ENCODE data around the gene AADACL2.

AADACL2 gene, protein sequence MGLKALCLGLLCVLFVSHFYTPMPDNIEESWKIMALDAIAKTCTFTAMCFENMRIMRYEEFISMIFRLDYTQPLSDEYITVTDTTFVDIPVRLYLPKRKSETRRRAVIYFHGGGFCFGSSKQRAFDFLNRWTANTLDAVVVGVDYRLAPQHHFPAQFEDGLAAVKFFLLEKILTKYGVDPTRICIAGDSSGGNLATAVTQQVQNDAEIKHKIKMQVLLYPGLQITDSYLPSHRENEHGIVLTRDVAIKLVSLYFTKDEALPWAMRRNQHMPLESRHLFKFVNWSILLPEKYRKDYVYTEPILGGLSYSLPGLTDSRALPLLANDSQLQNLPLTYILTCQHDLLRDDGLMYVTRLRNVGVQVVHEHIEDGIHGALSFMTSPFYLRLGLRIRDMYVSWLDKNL

DNA sequence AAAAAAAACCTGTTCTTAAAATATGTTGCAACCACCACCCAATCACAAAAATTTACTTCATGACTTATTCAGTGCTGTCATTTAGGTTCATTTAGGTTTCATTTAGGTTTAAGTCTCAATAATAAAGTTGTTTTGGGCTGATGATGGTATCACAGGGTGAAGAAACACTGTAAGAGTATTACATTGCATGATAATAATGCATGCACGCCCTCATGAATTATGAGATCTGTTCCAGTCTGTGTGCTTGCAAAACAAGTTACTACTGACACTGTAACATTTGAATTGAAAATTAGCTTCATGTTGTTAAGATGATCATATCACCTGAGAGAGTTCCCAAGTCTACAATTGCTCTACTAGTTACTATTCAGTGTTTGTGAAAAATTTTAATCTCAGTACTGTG lies at the start of gene AADACL2:
TSS of gene AADACL2 (plus strand) at position 315 of the 400 bp plus-strand sequence. CDS start 109 bp downstream, outside the sequence.
- in situ Hi-C loops (cut with MboI; ENCODE audit: low pct_unique_long_range_greater_than_20kb, low sequenced_read_pairs, unreplicated experiment): no loop called here
- no peak for DNase-seq (ENCODE audit: low spot score)
- TF ChIP-seq, protein P1, sequence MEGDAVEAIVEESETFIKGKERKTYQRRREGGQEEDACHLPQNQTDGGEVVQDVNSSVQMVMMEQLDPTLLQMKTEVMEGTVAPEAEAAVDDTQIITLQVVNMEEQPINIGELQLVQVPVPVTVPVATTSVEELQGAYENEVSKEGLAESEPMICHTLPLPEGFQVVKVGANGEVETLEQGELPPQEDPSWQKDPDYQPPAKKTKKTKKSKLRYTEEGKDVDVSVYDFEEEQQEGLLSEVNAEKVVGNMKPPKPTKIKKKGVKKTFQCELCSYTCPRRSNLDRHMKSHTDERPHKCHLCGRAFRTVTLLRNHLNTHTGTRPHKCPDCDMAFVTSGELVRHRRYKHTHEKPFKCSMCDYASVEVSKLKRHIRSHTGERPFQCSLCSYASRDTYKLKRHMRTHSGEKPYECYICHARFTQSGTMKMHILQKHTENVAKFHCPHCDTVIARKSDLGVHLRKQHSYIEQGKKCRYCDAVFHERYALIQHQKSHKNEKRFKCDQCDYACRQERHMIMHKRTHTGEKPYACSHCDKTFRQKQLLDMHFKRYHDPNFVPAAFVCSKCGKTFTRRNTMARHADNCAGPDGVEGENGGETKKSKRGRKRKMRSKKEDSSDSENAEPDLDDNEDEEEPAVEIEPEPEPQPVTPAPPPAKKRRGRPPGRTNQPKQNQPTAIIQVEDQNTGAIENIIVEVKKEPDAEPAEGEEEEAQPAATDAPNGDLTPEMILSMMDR (IDR thresholded peaks at IDR 0.05; ENCODE audit: extremely low read depth, insufficient read depth, missing control alignments): no peak

DNA sequence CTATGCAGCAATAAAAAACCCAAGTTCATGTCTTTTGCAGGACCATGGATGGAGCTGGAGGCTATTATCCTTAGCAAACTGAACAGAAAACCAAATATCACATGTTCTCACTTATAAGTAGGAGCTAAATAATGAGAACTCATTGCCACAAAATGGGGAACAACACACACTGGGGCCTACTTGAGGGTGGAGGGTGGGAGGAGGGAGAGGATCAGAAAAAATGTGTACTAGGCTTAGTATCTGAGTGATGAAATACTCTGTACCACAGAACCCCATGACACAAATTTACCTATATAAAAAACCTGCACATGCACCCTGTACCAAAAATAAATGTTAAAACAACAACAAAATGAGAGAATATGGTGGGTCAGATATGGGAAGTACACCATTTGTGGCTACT lies 49.6 kb upstream of the AADACL2 start:
- DNase-seq (ENCODE audit: low spot score): no peak
- TF ChIP-seq, protein P1 (IDR thresholded peaks at IDR 0.05; ENCODE audit: extremely low read depth, insufficient read depth, missing control alignments): no peak
- in situ Hi-C loops (cut with MboI; ENCODE audit: low pct_unique_long_range_greater_than_20kb, low sequenced_read_pairs, unreplicated experiment): no loop called here

DNA sequence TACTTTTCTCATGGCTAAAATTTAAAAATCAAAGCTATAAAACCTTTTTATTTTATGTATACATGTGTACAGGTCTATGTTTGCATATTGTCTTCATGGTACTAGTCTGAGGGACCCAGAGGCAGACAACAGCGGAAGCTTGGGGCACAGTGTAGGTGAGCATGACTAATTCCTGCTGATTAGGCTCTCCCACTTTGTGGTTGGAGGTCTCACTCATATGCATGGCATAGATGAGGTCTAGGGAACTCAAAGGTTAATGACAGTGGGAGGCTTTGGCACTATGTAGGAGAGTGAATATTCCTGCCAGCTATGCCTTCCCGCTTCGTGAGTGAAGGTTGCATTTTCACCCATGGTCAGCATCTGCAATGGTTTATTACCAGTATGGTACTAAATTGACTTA lies 47.5 kb upstream of the AADACL2 start:
- TF ChIP-seq, protein P1 (IDR thresholded peaks at IDR 0.05; ENCODE audit: extremely low read depth, insufficient read depth, missing control alignments): no peak
- no peak for DNase-seq (ENCODE audit: low spot score)
- in situ Hi-C loops (cut with MboI; ENCODE audit: low pct_unique_long_range_greater_than_20kb, low sequenced_read_pairs, unreplicated experiment): no loop called here

DNA sequence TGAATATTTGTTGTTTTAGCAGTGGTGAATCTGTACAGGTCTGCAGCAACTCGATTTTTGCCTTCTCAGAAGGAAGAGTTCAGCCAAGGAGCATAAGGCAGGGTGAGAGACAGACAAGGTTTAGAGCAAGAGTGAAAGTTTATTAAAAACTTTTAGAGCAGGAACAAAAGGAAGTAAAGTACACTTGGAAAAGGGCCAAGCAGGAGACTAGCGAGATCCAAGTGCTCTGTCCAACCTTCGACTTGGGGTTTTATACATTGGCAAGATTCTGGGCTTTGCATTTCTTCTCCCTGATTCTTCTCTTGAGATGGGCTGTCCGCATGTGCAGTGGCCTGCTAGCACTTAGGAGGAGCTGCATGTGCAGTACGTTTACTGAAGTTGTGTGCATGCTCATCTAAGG lies 46.7 kb upstream of the AADACL2 start:
- in situ Hi-C loops (cut with MboI; ENCODE audit: low pct_unique_long_range_greater_than_20kb, low sequenced_read_pairs, unreplicated experiment): no loop called here
- DNase-seq (ENCODE audit: low spot score): no peak
- TF ChIP-seq, protein P1 (IDR thresholded peaks at IDR 0.05; ENCODE audit: extremely low read depth, insufficient read depth, missing control alignments): no peak

DNA sequence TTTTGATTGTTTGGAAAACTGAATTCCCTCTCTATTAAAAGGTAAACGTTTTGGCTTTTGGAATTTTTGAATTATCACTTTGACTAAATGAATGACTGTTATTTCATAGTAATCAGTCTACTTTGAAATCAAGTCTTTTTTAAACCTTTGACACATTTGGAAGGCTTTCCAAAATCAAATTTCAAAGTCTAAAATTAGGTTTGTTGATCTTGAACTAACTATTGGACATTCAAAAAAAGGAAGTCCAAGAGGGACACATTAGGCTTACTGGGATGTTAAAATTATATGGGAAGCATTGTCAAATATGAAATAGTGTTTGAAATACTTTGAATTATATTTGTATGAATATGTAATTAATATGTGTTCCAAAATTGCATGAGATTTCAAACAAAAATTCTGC lies 45.2 kb upstream of the AADACL2 start:
- TF ChIP-seq, protein P1 (IDR thresholded peaks at IDR 0.05; ENCODE audit: extremely low read depth, insufficient read depth, missing control alignments): no peak
- in situ Hi-C loops (cut with MboI; ENCODE audit: low pct_unique_long_range_greater_than_20kb, low sequenced_read_pairs, unreplicated experiment): no loop called here
- DNase-seq (ENCODE audit: low spot score): no peak

DNA sequence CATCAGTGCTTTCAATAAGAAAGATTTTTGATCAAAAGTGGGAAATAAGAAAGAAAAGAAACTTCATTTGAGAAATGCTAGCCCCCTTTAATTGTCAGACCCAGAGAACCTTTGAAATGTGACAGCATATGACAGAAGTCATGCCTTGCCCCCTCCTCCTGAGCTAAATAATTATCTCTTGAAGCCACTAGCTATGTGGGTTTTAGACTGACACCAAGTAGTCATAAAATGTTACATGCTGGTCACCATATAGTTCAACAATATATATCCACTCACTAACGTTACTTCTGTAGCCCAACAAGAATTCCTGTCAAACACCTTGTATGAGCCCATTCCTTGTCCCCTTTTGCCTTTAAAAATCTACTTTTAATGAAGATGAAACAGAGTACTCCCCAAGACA lies 43.1 kb upstream of the AADACL2 start:
- no peak for DNase-seq (ENCODE audit: low spot score)

More for the DNA sequence above, 43.1 kb upstream of the AADACL2 start:
- TF ChIP-seq, protein P1 (IDR thresholded peaks at IDR 0.05; ENCODE audit: extremely low read depth, insufficient read depth, missing control alignments): no peak
- in situ Hi-C loops (cut with MboI; ENCODE audit: low pct_unique_long_range_greater_than_20kb, low sequenced_read_pairs, unreplicated experiment): no loop called here
